ENCODE data around the gene TIGD3. TPM values are rescaled to one million over a fixed set of nuclear protein-coding genes. Genes with fewer than 3 reads are reported as not detected.
"Not testable (repeated sequence)": the region's sequence is repeated elsewhere in the genome, so short reads cannot be mapped to it uniquely, and the experiment has no call there.

TIGD3 gene
- total RNA-seq, 1 donor from 2014 or later: 1.4 TPM

DNA sequence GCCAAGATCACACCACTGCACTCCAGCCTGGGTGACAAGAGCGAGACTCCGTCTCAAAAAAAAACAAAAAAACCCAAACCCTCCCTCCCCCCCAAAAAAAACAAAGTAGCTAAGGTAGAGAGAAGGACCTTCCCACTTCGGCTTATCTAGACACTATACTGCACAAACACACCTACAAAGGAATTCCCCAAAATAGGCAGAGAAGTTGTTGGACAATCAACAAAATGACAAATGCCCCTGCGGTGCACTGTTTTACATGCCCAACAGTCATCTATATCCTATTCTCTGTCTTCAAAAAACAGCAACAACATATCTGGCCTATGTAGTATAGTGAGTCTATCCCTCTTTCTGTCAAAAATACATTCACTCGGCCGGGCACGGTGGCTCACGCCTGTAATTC, 27.5 kb upstream of the TIGD3 start:
- POLR2A ChIA-PET: no interaction called here
- Mint-ChIP-seq H3K27ac (no peak overlapping the region), H3K9me3 (no peaks in the 10 kb centered on the region), H3K27me3 (no peaks in the 10 kb centered on the region), H3K36me3 (ENCODE audit: low read depth) (no peaks in the 10 kb centered on the region), H3K4me1 (peaks cover 13% of the 10 kb centered on the region), H3K4me3 (no peak overlapping the region)
- CTCF ChIA-PET: interaction anchor here (10.1 kb wide), 1 partner anchor 13 kb away, joined by 110 read pairs; the partner anchor contains the start of gene CDC42EP2
- ATAC-seq (ENCODE audit: low read depth) (no peak), DNase-seq (no peak)
- intact Hi-C loops (cut with micrococcal nuclease): no loop called here
- TF ChIP-seq, protein P1, sequence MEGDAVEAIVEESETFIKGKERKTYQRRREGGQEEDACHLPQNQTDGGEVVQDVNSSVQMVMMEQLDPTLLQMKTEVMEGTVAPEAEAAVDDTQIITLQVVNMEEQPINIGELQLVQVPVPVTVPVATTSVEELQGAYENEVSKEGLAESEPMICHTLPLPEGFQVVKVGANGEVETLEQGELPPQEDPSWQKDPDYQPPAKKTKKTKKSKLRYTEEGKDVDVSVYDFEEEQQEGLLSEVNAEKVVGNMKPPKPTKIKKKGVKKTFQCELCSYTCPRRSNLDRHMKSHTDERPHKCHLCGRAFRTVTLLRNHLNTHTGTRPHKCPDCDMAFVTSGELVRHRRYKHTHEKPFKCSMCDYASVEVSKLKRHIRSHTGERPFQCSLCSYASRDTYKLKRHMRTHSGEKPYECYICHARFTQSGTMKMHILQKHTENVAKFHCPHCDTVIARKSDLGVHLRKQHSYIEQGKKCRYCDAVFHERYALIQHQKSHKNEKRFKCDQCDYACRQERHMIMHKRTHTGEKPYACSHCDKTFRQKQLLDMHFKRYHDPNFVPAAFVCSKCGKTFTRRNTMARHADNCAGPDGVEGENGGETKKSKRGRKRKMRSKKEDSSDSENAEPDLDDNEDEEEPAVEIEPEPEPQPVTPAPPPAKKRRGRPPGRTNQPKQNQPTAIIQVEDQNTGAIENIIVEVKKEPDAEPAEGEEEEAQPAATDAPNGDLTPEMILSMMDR (IDR thresholded peaks at IDR 0.05): no peak

- Mint-ChIP-seq H3K4me3 (peak overlapping the region; percentile 78), H3K4me1 (peaks cover 19% of the 10 kb centered on the region), H3K36me3 (ENCODE audit: low read depth) (peaks cover 5% of the 10 kb centered on the region), H3K27me3 (no peaks in the 10 kb centered on the region), H3K9me3 (no peaks in the 10 kb centered on the region), H3K27ac (peak overlapping the region; percentile 96)
- DNase-seq: no peak
- ChIA-PET CTCF (interaction anchor here (0.7 to 10.1 kb wide), 23 partner anchors 8 to 480 kb away, joined by 3 to 110 read pairs (median 4); partner anchors contain the start of genes CDC42EP2 and POLA2), POLR2A (interaction anchor here (0.5 to 2.7 kb wide), 27 partner anchors 12 to 464 kb away, joined by 3 to 16 read pairs (median 4); partner anchors contain the start of genes CDC42EP2, FAU, MALAT1 and MRPL49)
- peak; percentile 6 for ATAC-seq (ENCODE audit: low read depth)
- intact Hi-C loops (cut with micrococcal nuclease): no loop called here
- TF ChIP-seq, protein P1 (IDR thresholded peaks at IDR 0.05): no peak
Observed at GRCh38 chr11:65329478-65329877, 25.1 kb upstream of the TIGD3 start.

- peak overlapping the region; percentile 96 for H3K27ac Mint-ChIP-seq
- POLR2A ChIA-PET: interaction anchor here (0.6 to 2.7 kb wide), 28 partner anchors 13 to 464 kb away, joined by 3 to 16 read pairs (median 4); partner anchors contain the start of genes CDC42EP2, FAU, MALAT1 and MRPL49
Observed at GRCh38 chr11:65329944-65330403, 24.6 kb upstream of the TIGD3 start.

GRCh38 chr11:65330544-65330943, 24.0 kb upstream of the TIGD3 start:
- ChIA-PET POLR2A (interaction anchor here (0.6 to 2.7 kb wide), 14 partner anchors 13 to 302 kb away, joined by 3 to 16 read pairs (median 5); partner anchors contain the start of genes CDC42EP2, NEAT1, POLA2 and TIGD3), CTCF (interaction anchor here (0.7 to 10.1 kb wide), 17 partner anchors 8 to 481 kb away, joined by 3 to 110 read pairs (median 7); partner anchors contain the start of gene CDC42EP2)
- H3K27me3 Mint-ChIP-seq: no peaks in the 10 kb centered on the region
- TF ChIP-seq, protein P1 (IDR thresholded peaks at IDR 0.05): no peak
- DNase-seq: no peak
- no peak for ATAC-seq (ENCODE audit: low read depth)
- H3K36me3 Mint-ChIP-seq (ENCODE audit: low read depth): peaks cover 7% of the 10 kb centered on the region
- H3K4me1 Mint-ChIP-seq: peaks cover 30% of the 10 kb centered on the region
- intact Hi-C loops (cut with micrococcal nuclease): loop anchor here (1.0 to 5.0 kb wide), 6 partner anchors 15 to 318 kb away; partner anchors contain the start of genes ARL2, POLA2 and SYVN1
- H3K4me3 Mint-ChIP-seq: no peak overlapping the region
- no peaks in the 10 kb centered on the region for H3K9me3 Mint-ChIP-seq
- H3K27ac Mint-ChIP-seq: no peak overlapping the region

More at GRCh38 chr11:65329944-65330403, 24.6 kb upstream of the TIGD3 start:
- ATAC-seq (ENCODE audit: low read depth) (peak; percentile 43), DNase-seq (peak; percentile 56)
- Mint-ChIP-seq H3K9me3 (no peaks in the 10 kb centered on the region), H3K4me3 (peak overlapping the region; percentile 78), H3K4me1 (peaks cover 24% of the 10 kb centered on the region), H3K27me3 (no peaks in the 10 kb centered on the region), H3K36me3 (ENCODE audit: low read depth) (peaks cover 5% of the 10 kb centered on the region)
- CTCF ChIA-PET: interaction anchor here (0.7 to 10.1 kb wide), 20 partner anchors 9 to 481 kb away, joined by 3 to 110 read pairs (median 4); partner anchors contain the start of genes CDC42EP2 and POLA2
- TF ChIP-seq, protein P1 (IDR thresholded peaks at IDR 0.05): no peak
- intact Hi-C loops (cut with micrococcal nuclease): loop anchor here (1.0 to 5.0 kb wide), 6 partner anchors 15 to 318 kb away; partner anchors contain the start of genes ARL2, POLA2 and SYVN1

DNA sequence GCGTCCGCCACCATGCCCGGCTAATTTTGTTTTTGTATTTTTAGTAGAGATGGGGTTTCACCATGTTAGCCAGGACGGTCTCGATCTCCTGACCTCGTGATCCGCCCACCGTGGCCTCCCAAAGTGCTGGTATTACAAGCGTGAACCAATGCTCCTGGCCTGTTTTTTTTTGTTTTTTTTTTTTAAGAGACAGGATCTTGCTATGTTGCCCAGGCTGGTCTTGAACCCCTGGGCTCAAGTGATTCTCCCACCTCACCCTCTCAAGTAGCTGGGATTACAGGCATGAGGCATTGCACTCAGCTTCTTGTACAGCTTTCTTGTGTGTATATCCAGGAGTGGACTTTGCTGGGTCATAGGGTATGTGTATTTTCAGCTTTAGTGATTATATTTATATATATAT, 22.0 kb upstream of the TIGD3 start:
- not testable (repeated sequence) for H3K4me3 Mint-ChIP-seq; ATAC-seq (ENCODE audit: low read depth); DNase-seq; H3K27me3 Mint-ChIP-seq; H3K9me3 Mint-ChIP-seq; H3K36me3 Mint-ChIP-seq (ENCODE audit: low read depth); H3K27ac Mint-ChIP-seq
- peaks cover 35% of the 10 kb centered on the region for H3K4me1 Mint-ChIP-seq
- ChIA-PET CTCF (interaction anchor here (0.8 to 10.1 kb wide), 6 partner anchors 15 to 108 kb away, joined by 3 to 110 read pairs (median 16); partner anchors contain the start of genes CDC42EP2 and POLA2), POLR2A (interaction anchor here (0.6 to 2.5 kb wide), 14 partner anchors 10 to 670 kb away, joined by 3 to 24 read pairs (median 6); partner anchors contain the start of genes BANF1, NEAT1, POLA2 and TIGD3)
- intact Hi-C loops (cut with micrococcal nuclease): loop anchor here (5.0 kb wide), 3 partner anchors 70 to 320 kb away; partner anchors contain the start of genes ARL2, POLA2 and SYVN1

Measured in activated B cell treated with CpG ODN at 0.5 μM for 24 hours (primary cell).